Lower lobe of right lung (tissue), 2 donors: Measurements from ENCODE around the gene MC1R. TPM values are rescaled to one million over a fixed set of nuclear protein-coding genes. Genes with fewer than 3 reads are reported as not detected.
"Not testable (repeated sequence)": the region's sequence is repeated elsewhere in the genome, so short reads cannot be mapped to it uniquely, and the experiment has no call there.

Experiments
- ATAC-seq, 2 donors: fragments of 200-7000 bp; cut with Tn5 transposase; one replicate each; pipeline ENCODE4 v1.9.1; 2020 to 2022; ENCODE audit warnings: mild to moderate bottlenecking in 2 of 2, moderate library complexity in 2 of 2
- DNase-seq: peaks from one replicate; pipeline ENCODE4 v3.0.0-alpha.2; 2020
- H3K27ac ChIP-seq: fragments of 200-600 bp; one replicate; pipeline ENCODE4 v1.8.0; 2022
- H3K27me3 ChIP-seq: fragments of 200-600 bp; one replicate; pipeline ENCODE4 v1.8.0; 2022; ENCODE audit warnings: low read depth
- H3K36me3 ChIP-seq: fragments of 200-600 bp; one replicate; pipeline ENCODE4 v1.8.0; 2022; ENCODE audit warnings: mild to moderate bottlenecking
- H3K4me1 ChIP-seq: fragments of 200-600 bp; one replicate; pipeline ENCODE4 v1.8.0; 2022
- H3K4me3 ChIP-seq: fragments of 200-600 bp; one replicate; pipeline ENCODE4 v1.8.0; 2022; ENCODE audit warnings: mild to moderate bottlenecking
- H3K9me3 ChIP-seq: fragments of 200-600 bp; one replicate; pipeline ENCODE4 v1.8.0; 2022
- CTCF ChIP-seq: fragments of 200-600 bp; IDR thresholded peaks from one replicate; pipeline ENCODE4 v1.8.0; 2022; ENCODE audit warnings: antibody characterized with exemption, mild to moderate bottlenecking
- intact Hi-C: fragments of 100-400 bp; cut with DNase I; formaldehyde crosslinking; loops from one replicate; pipeline ENCODE4 v1.11.0; 2022
- total RNA-seq: library from RNA; stranded (reverse); fragmentation: NEBNext Ultra II Directional; extraction: Animal tissue kit (Norgen Biotek cat#: 25700); gene quantifications from one replicate; pipeline ENCODE4 v1.2.1, GENCODE V29; 2021
- donor health status: DM: no; HTN: yes; CAD: no; lungs with severe emphysema.

Gene MC1R
- total RNA-seq, 1 donor from 2014 or later: 5.3 TPM

GRCh38 chr16:89964201-89964600, 45.5 kb downstream of the MC1R start:
- no peak for DNase-seq
- no peaks in the 10 kb centered on the region for H3K4me1 ChIP-seq
- H3K27me3 ChIP-seq: no peaks in the 10 kb centered on the region
- TF ChIP-seq CTCF: no peak
- no peak for ATAC-seq
- H3K4me3 ChIP-seq: no peak overlapping the region
- peaks cover 57% of the 10 kb centered on the region for H3K36me3 ChIP-seq
- H3K9me3 ChIP-seq: no peaks in the 10 kb centered on the region
- no peak overlapping the region for H3K27ac ChIP-seq
- intact Hi-C loops: no loop called here

DNA sequence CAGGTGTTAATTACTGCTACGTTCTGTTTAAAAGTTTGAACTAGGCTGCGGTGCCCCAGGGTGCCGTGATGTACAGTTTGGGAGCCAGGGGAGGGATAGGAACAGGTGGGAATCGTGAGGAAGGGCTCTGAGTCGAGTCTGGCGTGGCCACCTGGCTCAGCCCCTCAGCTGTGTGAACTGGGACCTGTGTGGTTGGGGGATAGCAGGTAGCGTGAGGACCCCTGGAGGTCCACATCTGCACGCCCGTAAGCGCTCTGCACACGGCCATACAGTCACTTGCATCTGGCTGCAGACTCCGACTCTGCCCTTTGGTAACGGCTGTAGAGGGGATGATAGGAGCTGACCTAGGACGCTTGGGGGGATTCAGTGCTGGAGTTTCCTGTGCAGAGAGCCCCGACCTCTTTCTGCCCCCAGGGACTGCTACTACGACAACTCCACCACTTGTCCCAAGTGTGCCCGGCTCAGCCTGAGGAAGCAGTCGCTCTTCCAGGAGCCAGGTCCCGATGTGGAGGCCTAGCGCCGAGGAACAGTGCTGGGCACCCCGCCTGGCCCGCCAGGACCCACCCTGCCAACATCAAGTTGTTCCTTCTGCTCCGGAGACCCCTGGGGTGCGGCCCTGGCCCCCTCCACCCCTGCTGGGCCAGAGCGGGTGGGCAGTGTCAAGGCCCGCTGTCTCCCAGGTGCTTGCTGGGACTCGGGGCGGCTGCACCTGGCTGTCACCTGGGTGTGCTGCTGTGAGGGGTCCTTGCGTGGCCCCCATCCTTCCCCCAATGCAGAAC, 47.0 kb downstream of the MC1R start:
- no peak for TF ChIP-seq CTCF
- intact Hi-C loops: no loop called here
- H3K4me1 ChIP-seq: peaks cover 9% of the 10 kb centered on the region
- DNase-seq: no peak
- no peaks in the 10 kb centered on the region for H3K9me3 ChIP-seq
- no peak for ATAC-seq
- no peak overlapping the region for H3K4me3 ChIP-seq
- no peak overlapping the region for H3K27ac ChIP-seq
- no peaks in the 10 kb centered on the region for H3K27me3 ChIP-seq
- H3K36me3 ChIP-seq: peaks cover 48% of the 10 kb centered on the region

- ATAC-seq (no peak), DNase-seq (no peak)
- Histone ChIP-seq H3K4me1 (peaks cover 19% of the 10 kb centered on the region), H3K4me3 (no peak overlapping the region), H3K9me3 (no peaks in the 10 kb centered on the region), H3K36me3 (peaks cover 36% of the 10 kb centered on the region), H3K27me3 (no peaks in the 10 kb centered on the region), H3K27ac (no peak overlapping the region)
- no peak for TF ChIP-seq CTCF
- intact Hi-C loops: no loop called here
Measured at GRCh38 chr16:89966756-89967155, 48.1 kb downstream of the MC1R start.

DNA sequence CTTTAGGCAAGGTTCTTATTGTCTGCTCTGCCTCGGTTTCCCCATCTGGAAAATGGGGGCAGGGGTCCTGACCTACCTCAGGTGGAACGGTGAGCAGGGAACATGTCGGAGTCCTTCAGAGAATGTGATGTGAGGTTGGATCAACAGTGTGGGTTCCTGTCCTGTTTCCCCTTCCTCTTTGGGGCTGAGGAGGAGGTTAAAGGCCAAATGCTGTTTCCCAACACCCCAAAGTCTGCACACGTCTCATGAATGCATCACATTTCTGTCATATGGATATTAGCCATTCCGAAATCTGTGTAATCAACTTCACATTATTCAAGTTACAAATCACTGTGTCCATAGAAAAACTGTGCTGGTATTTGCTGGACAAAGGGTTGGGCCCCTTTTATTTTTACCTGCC, 48.8 kb downstream of the MC1R start:
- Histone ChIP-seq H3K36me3 (peaks cover 32% of the 10 kb centered on the region), H3K4me1 (peaks cover 21% of the 10 kb centered on the region)
- DNase-seq, H3K4me3 ChIP-seq, H3K9me3 ChIP-seq, H3K27ac ChIP-seq, intact Hi-C loops, H3K27me3 ChIP-seq: not testable (repeated sequence)
- ATAC-seq: peak in 1 of 2 donors; percentile 23

DNA sequence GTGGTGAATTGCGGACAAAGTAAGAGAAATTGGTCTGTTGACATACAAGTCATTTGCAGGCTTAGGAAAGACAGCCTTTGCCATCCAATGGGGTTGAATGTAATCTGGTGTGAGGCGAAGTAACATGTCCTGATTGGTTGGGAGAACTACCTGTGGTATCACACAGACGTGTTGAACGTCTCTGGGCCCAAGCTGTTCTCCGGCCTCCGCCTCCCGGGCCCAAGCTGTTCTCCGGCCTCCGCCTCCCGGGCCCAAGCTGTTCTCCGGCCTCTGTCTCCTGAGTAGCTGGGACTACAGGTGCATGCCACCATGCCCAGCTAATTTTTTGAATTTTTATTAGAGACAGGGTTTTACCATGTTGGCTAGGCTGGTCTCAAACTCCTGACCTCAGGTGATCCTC, 49.4 kb downstream of the MC1R start:
- DNase-seq, ATAC-seq, intact Hi-C loops: not testable (repeated sequence)

DNA sequence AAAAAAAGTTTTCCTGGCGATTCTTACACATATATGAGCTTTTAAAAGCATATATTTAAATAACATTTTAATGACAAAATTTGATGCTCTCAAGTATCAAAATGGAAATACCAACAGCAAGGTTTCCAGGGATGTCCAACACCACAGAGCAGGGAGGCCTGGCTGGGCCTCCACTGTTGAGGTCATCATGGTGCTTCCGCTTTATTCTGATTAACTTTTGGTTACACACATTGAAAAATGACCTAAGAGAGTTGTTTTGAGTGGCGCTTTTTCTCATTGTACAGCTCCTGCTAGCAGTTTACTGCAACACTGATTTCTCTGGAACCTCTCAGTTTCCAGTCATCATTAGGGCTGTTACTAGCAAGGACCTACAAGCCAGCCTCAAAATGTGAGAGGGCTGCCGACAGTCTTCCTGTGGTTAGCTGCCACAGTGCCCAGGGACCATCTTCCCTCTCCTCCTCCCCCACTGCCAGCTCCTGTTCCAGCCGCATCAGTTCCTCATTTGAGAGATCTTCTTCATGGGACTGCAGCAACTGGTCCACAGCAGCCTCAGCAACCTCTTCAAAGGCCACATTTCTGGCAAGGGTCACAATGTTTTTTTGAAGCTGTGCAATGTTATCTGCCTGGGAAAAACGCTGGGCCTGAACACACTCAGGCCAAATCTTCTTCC, 51.2 kb downstream of the MC1R start:
- TF ChIP-seq CTCF: no peak
- H3K4me1 ChIP-seq: peaks cover 32% of the 10 kb centered on the region
- no peaks in the 10 kb centered on the region for H3K9me3 ChIP-seq
- no peaks in the 10 kb centered on the region for H3K27me3 ChIP-seq
- DNase-seq (no peak), ATAC-seq (no peak)
- no peak overlapping the region for H3K27ac ChIP-seq
- peaks cover 19% of the 10 kb centered on the region for H3K36me3 ChIP-seq
- no peak overlapping the region for H3K4me3 ChIP-seq
- intact Hi-C loops: no loop called here

More for the DNA sequence above, 49.4 kb downstream of the MC1R start:
- not testable (repeated sequence) for H3K27ac ChIP-seq, H3K9me3 ChIP-seq, H3K4me3 ChIP-seq, H3K27me3 ChIP-seq
- Histone ChIP-seq H3K4me1 (peaks cover 22% of the 10 kb centered on the region), H3K36me3 (peaks cover 31% of the 10 kb centered on the region)

Other genes with a start within 250 kb of the MC1R start
- gene CDK10, start 232.2 kb upstream of the MC1R start, total RNA-seq: 79.6 TPM
- 10.3 TPM for gene SPATA2L, start 217.2 kb upstream of the MC1R start, total RNA-seq
- 15.6 TPM for gene VPS9D1, start 198.0 kb upstream of the MC1R start, total RNA-seq
- gene ZNF276, start 197.3 kb upstream of the MC1R start, total RNA-seq: 33.2 TPM
- gene FANCA, start 102.2 kb upstream of the MC1R start, total RNA-seq: 7.9 TPM
- gene SPIRE2, start 90.4 kb upstream of the MC1R start, total RNA-seq: 15.8 TPM
- 152 TPM for gene TCF25, start 45.3 kb upstream of the MC1R start, total RNA-seq
- gene TUBB3, start 4.5 kb downstream of the MC1R start, total RNA-seq: 2.1 TPM
- 66.0 TPM for gene DEF8, start 29.9 kb downstream of the MC1R start, total RNA-seq
- 4.2 TPM for gene DBNDD1, start 100.6 kb downstream of the MC1R start, total RNA-seq
- gene PRDM7, start 158.5 kb downstream of the MC1R start, total RNA-seq: not detected